Pancreas (tissue), 10 donors: Measurements from ENCODE around the gene ACVR1. TPM values are rescaled to one million over a fixed set of nuclear protein-coding genes. Genes with fewer than 3 reads are reported as not detected.

ENCODE experiments used
- ATAC-seq, 4 donors: fragments of 200-7000 bp; cut with Tn5 transposase; one replicate each; pipeline versions ENCODE4 v1.8.0 to v1.9.1; 2020; ENCODE audit warnings: mild to moderate bottlenecking in 4 of 4, moderate library complexity in 4 of 4
- DNase-seq, 6 donors: peaks; one replicate each; pipeline ENCODE4 v3.0.0-alpha.2; 2020
- FAIRE-seq: peaks from 2 replicates; lab custom pipeline; 2012; peaks lifted over from hg19 to GRCh38; lab: Jason Lieb, UNC
- H3K27ac ChIP-seq, 4 donors: fragments of 200-600 bp; sonication (generic); 1 replicate in 3 of 4; 2 replicates in 1 of 4; pipeline versions ENCODE4 v1.5.0 to v1.8.0; 2020
- H3K27me3 ChIP-seq, 4 donors: fragments of 200-600 bp; one replicate each; pipeline ENCODE4 v1.8.0; 2021
- H3K36me3 ChIP-seq, 3 donors: fragments of 200-600 bp; sonication (generic) in 1 of 3; one replicate each; pipeline versions ENCODE4 v1.5.0 to v1.8.0; 2020 to 2021
- H3K4me1 ChIP-seq, 3 donors: fragments of 200-600 bp; one replicate each; pipeline ENCODE4 v1.8.0; 2021
- H3K4me3 ChIP-seq, 4 donors: fragments of 200-600 bp; sonication (generic) in 2 of 4; one replicate each; pipeline versions ENCODE4 v1.5.0 to v1.8.0; 2020 to 2021
- H3K9me3 ChIP-seq, 4 donors: fragments of 200-600 bp; one replicate each; pipeline ENCODE4 v1.8.0; 2021
- WGBS, 2 donors: extraction: QIAGEN DNeasy Blood & Tissue Kit; methylation state at CpG; one replicate each; pipeline ENCODE4 v1.1.7; 2013; 5-methylcytosine and 5-hydroxymethylcytosine counted together
- intact Hi-C, 3 donors: fragments of 100-400 bp; cut with DNase I; formaldehyde crosslinking; loops; one replicate each; pipeline versions ENCODE4 v1.11.1 to v1.14.2; 2022
- polyA plus RNA-seq, 2 donors: library from polyadenylated mRNA; stranded (reverse); fragments of 200-250 nt; gene quantifications; one replicate each; pipeline ENCODE4 v1.2.3, GENCODE V29; 2013
- total RNA-seq, 6 donors: library from RNA; stranded (reverse); fragmentation: NEBNext Ultra II Directional in 4 of 6; extraction: Animal tissue kit (Norgen Biotek cat#: 25700) in 4 of 6; gene quantifications; one replicate each; pipeline versions ENCODE4 v1.2.1 to v1.2.4, GENCODE V29; 2021 to 2023
- TF ChIP-seq, protein P1 (sequence below), 4 donors: fragments of 200-600 bp; sonication (generic) in 3 of 4; IDR thresholded peaks; one replicate each; pipeline versions ENCODE4 v1.5.0 to v1.8.0; 2021; ENCODE audit warnings: antibody characterized with exemption in 4 of 4
- donor health status: healthy with polysubstance abuse.
- donor health status: DM: no; HTN: no; CAD: no; lungs with moderate emphysema.
- donor health status: DM: no; HTN: no; CAD: no.
- donor health status: control.
- donor health status: control.
- donor health status: Bipolar disorder and iron deficiency.
- donor health status: DM: yes; HTN: yes; CAD: no.
- donor health status: DM: no; HTN: no; CAD: no.
- donor health status: DM: no; HTN: no; CAD: no.
- donor health status: DM: yes; HTN: yes; CAD: no.

The ACVR1 gene
- total and polyA plus RNA-seq, 8 donors: 3.1 to 25.2 (median 11.7) TPM

- 94 to 95% methylated on average over 14 of the region's 14 CpGs for WGBS, 2 donors
- Histone ChIP-seq H3K27me3 (no peaks in the 10 kb centered on the region), H3K4me1 (no peaks in the 10 kb centered on the region), H3K27ac (no peak overlapping the region), H3K4me3 (no peak overlapping the region), H3K36me3 (peaks cover 0 to 18% (median 6%) of the 10 kb centered on the region in 3 donors), H3K9me3 (no peaks in the 10 kb centered on the region)
- intact Hi-C loops: no loop called here
- no peak for FAIRE-seq
- no peak for DNase-seq
- no peak for ATAC-seq
- TF ChIP-seq, protein P1, sequence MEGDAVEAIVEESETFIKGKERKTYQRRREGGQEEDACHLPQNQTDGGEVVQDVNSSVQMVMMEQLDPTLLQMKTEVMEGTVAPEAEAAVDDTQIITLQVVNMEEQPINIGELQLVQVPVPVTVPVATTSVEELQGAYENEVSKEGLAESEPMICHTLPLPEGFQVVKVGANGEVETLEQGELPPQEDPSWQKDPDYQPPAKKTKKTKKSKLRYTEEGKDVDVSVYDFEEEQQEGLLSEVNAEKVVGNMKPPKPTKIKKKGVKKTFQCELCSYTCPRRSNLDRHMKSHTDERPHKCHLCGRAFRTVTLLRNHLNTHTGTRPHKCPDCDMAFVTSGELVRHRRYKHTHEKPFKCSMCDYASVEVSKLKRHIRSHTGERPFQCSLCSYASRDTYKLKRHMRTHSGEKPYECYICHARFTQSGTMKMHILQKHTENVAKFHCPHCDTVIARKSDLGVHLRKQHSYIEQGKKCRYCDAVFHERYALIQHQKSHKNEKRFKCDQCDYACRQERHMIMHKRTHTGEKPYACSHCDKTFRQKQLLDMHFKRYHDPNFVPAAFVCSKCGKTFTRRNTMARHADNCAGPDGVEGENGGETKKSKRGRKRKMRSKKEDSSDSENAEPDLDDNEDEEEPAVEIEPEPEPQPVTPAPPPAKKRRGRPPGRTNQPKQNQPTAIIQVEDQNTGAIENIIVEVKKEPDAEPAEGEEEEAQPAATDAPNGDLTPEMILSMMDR (IDR thresholded peaks at IDR 0.05): no peak
These were observed 134.2 kb downstream of the ACVR1 start for GRCh38 chr2:157741819-157742484.

- no peak overlapping the region for H3K27ac ChIP-seq
- H3K4me3 ChIP-seq: no peak overlapping the region
- H3K9me3 ChIP-seq: no peaks in the 10 kb centered on the region
- H3K4me1 ChIP-seq: no peaks in the 10 kb centered on the region
- ATAC-seq: no peak
- 74 to 78% methylated on average over 2 of the region's 2 CpGs for WGBS, 2 donors
- no peaks in the 10 kb centered on the region for H3K27me3 ChIP-seq
- FAIRE-seq: no peak
- DNase-seq: no peak
- H3K36me3 ChIP-seq: peaks cover 0 to 28% (median 10%) of the 10 kb centered on the region in 3 donors
- intact Hi-C loops: no loop called here
- TF ChIP-seq, protein P1 (IDR thresholded peaks at IDR 0.05): no peak
These were observed 138.5 kb downstream of the ACVR1 start for GRCh38 chr2:157737656-157738055.

GRCh38 chr2:157735532-157735931 is 140.6 kb downstream of the ACVR1 start:
- H3K27ac ChIP-seq: no peak overlapping the region
- DNase-seq: no peak
- no peaks in the 10 kb centered on the region for H3K27me3 ChIP-seq
- FAIRE-seq: no peak
- intact Hi-C loops: no loop called here
- WGBS, 2 donors: 87 to 95% methylated on average over 1 of the region's 1 CpG
- ATAC-seq: no peak
- TF ChIP-seq, protein P1 (IDR thresholded peaks at IDR 0.05): no peak
- H3K4me1 ChIP-seq: no peaks in the 10 kb centered on the region
- H3K4me3 ChIP-seq: no peak overlapping the region
- H3K9me3 ChIP-seq: no peaks in the 10 kb centered on the region
- H3K36me3 ChIP-seq: peaks cover 0 to 28% (median 10%) of the 10 kb centered on the region in 3 donors

- Histone ChIP-seq H3K27me3 (no peaks in the 10 kb centered on the region), H3K27ac (no peak overlapping the region), H3K9me3 (no peaks in the 10 kb centered on the region), H3K36me3 (peaks cover 0 to 23% (median 9%) of the 10 kb centered on the region in 3 donors), H3K4me3 (no peak overlapping the region), H3K4me1 (no peaks in the 10 kb centered on the region)
- TF ChIP-seq, protein P1 (IDR thresholded peaks at IDR 0.05): no peak
- 77 to 83% methylated on average over 2 of the region's 2 CpGs for WGBS, 2 donors
- DNase-seq: no peak
- no peak for FAIRE-seq
- ATAC-seq: no peak
- intact Hi-C loops: no loop called here
These were observed 142.9 kb downstream of the ACVR1 start for GRCh38 chr2:157733263-157733662.

- 93 to 95% methylated on average over 3 of the region's 3 CpGs for WGBS, 2 donors
These were observed 143.5 kb downstream of the ACVR1 start for GRCh38 chr2:157732596-157732995.

More at GRCh38 chr2:157732596-157732995, 143.5 kb downstream of the ACVR1 start:
- DNase-seq: no peak
- Histone ChIP-seq H3K27ac (no peak overlapping the region), H3K4me3 (no peak overlapping the region), H3K4me1 (no peaks in the 10 kb centered on the region), H3K36me3 (peaks cover 0 to 17% (median 4%) of the 10 kb centered on the region in 3 donors), H3K9me3 (no peaks in the 10 kb centered on the region), H3K27me3 (no peaks in the 10 kb centered on the region)
- TF ChIP-seq, protein P1 (IDR thresholded peaks at IDR 0.05): no peak
- intact Hi-C loops: no loop called here
- no peak for ATAC-seq
- no peak for FAIRE-seq
